ENCODE data around the gene WWOX.

GRCh38 chr16:78890373-78890895 lies 791.0 kb downstream of the WWOX start:
- no peak for TF ChIP-seq CTCF (optimal IDR thresholded peaks at IDR 0.05 in 1 of 3, IDR thresholded peaks at IDR 0.05 in 1 of 3, conservative IDR thresholded peaks at IDR 0.05 in 1 of 3; ENCODE audit: extremely low read depth in 1 of 3, insufficient read depth in 2 of 3, low read length in 3 of 3)
- no peak for TF ChIP-seq EZH2 (IDR thresholded peaks at IDR 0.05; ENCODE audit: low read length)

Measured in keratinocyte (primary cell).